CD1c-positive myeloid dendritic cell (primary cell): ENCODE measurements around the gene TMEM106C.
"Not testable (repeated sequence)": the region's sequence is repeated elsewhere in the genome, so short reads cannot be mapped to it uniquely, and the experiment has no call there.

Experiments used
- DNase-seq: peaks from one replicate; pipeline ENCODE4 v3.0.0-alpha.2; 2016; ENCODE audit errors: extremely low spot score

TMEM106C gene

GRCh38 chr12:47949441-47950341 is 13.7 kb upstream of the TMEM106C start:
- peak; percentile 77 for DNase-seq

GRCh38 chr12:47950856-47951468 is 12.4 kb upstream of the TMEM106C start:
- no peak for DNase-seq

GRCh38 chr12:47954058-47954457 is 9.3 kb upstream of the TMEM106C start:
- no peak for DNase-seq

GRCh38 chr12:47954467-47955045 is 8.8 kb upstream of the TMEM106C start:
- no peak for DNase-seq

GRCh38 chr12:47955059-47955458 is 8.3 kb upstream of the TMEM106C start:
- DNase-seq = no peak

- not testable (repeated sequence) for DNase-seq
Measured at GRCh38 chr12:47957671-47958070, 5.7 kb upstream of the TMEM106C start.

GRCh38 chr12:47962198-47962597 is 1.2 kb upstream of the TMEM106C start:
- DNase-seq = no peak

- DNase-seq = peak; percentile 6
Measured at GRCh38 chr12:47964106-47964728, 821 bp downstream of the TMEM106C start.

- no peak for DNase-seq
Measured at GRCh38 chr12:47965581-47965980, 2.2 kb downstream of the TMEM106C start.

GRCh38 chr12:47967461-47968321 is 4.3 kb downstream of the TMEM106C start:
- no peak for DNase-seq

- no peak for DNase-seq
Measured at GRCh38 chr12:47969845-47970244, 6.4 kb downstream of the TMEM106C start.

- no peak for DNase-seq
Measured at GRCh38 chr12:47970843-47971242, 7.4 kb downstream of the TMEM106C start.

GRCh38 chr12:47972895-47973294 is 9.5 kb downstream of the TMEM106C start:
- no peak for DNase-seq

GRCh38 chr12:47973870-47974269 is 10.5 kb downstream of the TMEM106C start:
- DNase-seq = no peak

GRCh38 chr12:47975036-47975620 is 11.7 kb downstream of the TMEM106C start:
- DNase-seq = no peak

- DNase-seq = no peak
Measured at GRCh38 chr12:47975816-47976215, 12.4 kb downstream of the TMEM106C start.

- no peak for DNase-seq
Measured at GRCh38 chr12:47977046-47977771, 13.8 kb downstream of the TMEM106C start.

GRCh38 chr12:47977772-47978597 is 14.6 kb downstream of the TMEM106C start:
- no peak for DNase-seq

- DNase-seq = no peak
Measured at GRCh38 chr12:47978598-47978873, 15.1 kb downstream of the TMEM106C start.

GRCh38 chr12:47979166-47979565 is 15.8 kb downstream of the TMEM106C start:
- DNase-seq = no peak
